ENCODE data around the gene RNF138. TPM values are rescaled to one million over a fixed set of nuclear protein-coding genes. Genes with fewer than 3 reads are reported as not detected.
"Not testable (repeated sequence)": the region's sequence is repeated elsewhere in the genome, so short reads cannot be mapped to it uniquely, and the experiment has no call there.

Gene RNF138
- total RNA-seq, 1 experiment from 2014 or later, result 73.5 TPM

- no peak overlapping the region for H3K9ac ChIP-seq (ENCODE audit: extremely low read depth, insufficient read length, low read length)
- H3K4ac ChIP-seq (ENCODE audit: low read depth, low read length), result no peak overlapping the region
- no peak overlapping the region for H3K56ac ChIP-seq (ENCODE audit: insufficient read length, low read depth, low read length)
- no peak overlapping the region for H4K91ac ChIP-seq (ENCODE audit: insufficient read length, low read depth, low read length)
- H3K27me3 ChIP-seq (ENCODE audit: insufficient read depth, low read length), result no peaks in the 10 kb centered on the region
- no peak overlapping the region for H2BK120ac ChIP-seq (ENCODE audit: low read depth, low read length, poor library complexity, severe bottlenecking)
- no peak overlapping the region for H3K27ac ChIP-seq (ENCODE audit: insufficient read length, low read depth, low read length)
- no peaks in the 10 kb centered on the region for H3K4me1 ChIP-seq (ENCODE audit: insufficient read depth, low read length)
- Mint-ChIP-seq H3K27me3 (ENCODE audit: low read depth) (no peaks in the 10 kb centered on the region; the same call in 1 of the 2 replicates), H3K9me3 (no peaks in the 10 kb centered on the region), H3K27ac (no peak overlapping the region), H3K4me1 (peaks cover 3% of the 10 kb centered on the region in 2 experiments; a peak in 3 of 4 replicates), H3K36me3 (ENCODE audit: insufficient read depth in 1 of 3, low read depth in 3 of 3) (peaks cover 0 to 2% (median 0%) of the 10 kb centered on the region in 3 experiments; a peak in 2 of 7 replicates), H3K4me3 (no peak overlapping the region)
- H3K9me3 ChIP-seq (ENCODE audit: control insufficient read depth, low read depth, low read length), result no peaks in the 10 kb centered on the region
- no peaks in the 10 kb centered on the region for H3K23me2 ChIP-seq (ENCODE audit: insufficient read length, low read depth, low read length, poor library complexity, severe bottlenecking)
- no peak overlapping the region for H2AK5ac ChIP-seq (ENCODE audit: insufficient read length, low read length)
- H3K18ac ChIP-seq (ENCODE audit: insufficient read length, low read depth, low read length), result no peak overlapping the region
- no CpG with 5 or more reads among the region's 1 CpG for WGBS (ENCODE audit: extremely low coverage, insufficient read length, low lambda C conversion rate)
- DNase-seq, result no peak
- H4K5ac ChIP-seq (ENCODE audit: insufficient read length, low read depth, low read length), result no peak overlapping the region
- no peak overlapping the region for H3K4me2 ChIP-seq (ENCODE audit: insufficient read depth, insufficient read length, low read length)
- H3T11ph ChIP-seq (ENCODE audit: low read length), result no peak overlapping the region
- H4K8ac ChIP-seq (replicated peaks; ENCODE audit: insufficient read length, low read depth, low read length), result no peak overlapping the region
- no peaks in the 10 kb centered on the region for H3K79me2 ChIP-seq (ENCODE audit: insufficient read depth, low read length)
- no peak overlapping the region for H3K23ac ChIP-seq (ENCODE audit: insufficient read length, low read depth, low read length)
- H3K14ac ChIP-seq (ENCODE audit: insufficient read depth, low read length), result no peak overlapping the region
- H2BK5ac ChIP-seq (ENCODE audit: insufficient read length, low read length), result no peak overlapping the region
- no peaks in the 10 kb centered on the region for H4K20me1 ChIP-seq (ENCODE audit: control insufficient read depth, insufficient read depth, insufficient read length)
- TF ChIP-seq CTCF (conservative IDR thresholded peaks at IDR 0.05), result no peak
- no peak overlapping the region for H2BK12ac ChIP-seq (ENCODE audit: insufficient read length, low read depth, low read length)
- no peak overlapping the region for H2AFZ ChIP-seq (ENCODE audit: low read length)
- H2BK20ac ChIP-seq (ENCODE audit: low read depth, low read length, poor library complexity, severe bottlenecking), result no peak overlapping the region
- no peak overlapping the region for H2BK15ac ChIP-seq (ENCODE audit: low read depth, low read length)
- no peaks in the 10 kb centered on the region for H3K79me1 ChIP-seq (ENCODE audit: insufficient read depth, low read depth, low read length, poor library complexity, severe bottlenecking)
Observed at GRCh38 chr18:32175265-32175664, 83.6 kb downstream of the RNF138 start.

- H2BK15ac ChIP-seq (ENCODE audit: low read depth, low read length); H3K27ac Mint-ChIP-seq; H4K8ac ChIP-seq (replicated peaks; ENCODE audit: insufficient read length, low read depth, low read length); H3K27ac ChIP-seq (ENCODE audit: insufficient read length, low read depth, low read length); H3K79me1 ChIP-seq (ENCODE audit: insufficient read depth, low read depth, low read length, poor library complexity, severe bottlenecking); H3K4me2 ChIP-seq (ENCODE audit: insufficient read depth, insufficient read length, low read length); H2AFZ ChIP-seq (ENCODE audit: low read length); H2AK5ac ChIP-seq (ENCODE audit: insufficient read length, low read length); H4K5ac ChIP-seq (ENCODE audit: insufficient read length, low read depth, low read length); H3K4me1 Mint-ChIP-seq; H3K4me1 ChIP-seq (ENCODE audit: insufficient read depth, low read length); H3K27me3 Mint-ChIP-seq (ENCODE audit: low read depth); H3K27me3 ChIP-seq (ENCODE audit: insufficient read depth, low read length); H3K9me3 Mint-ChIP-seq; H3K9me3 ChIP-seq (ENCODE audit: control insufficient read depth, low read depth, low read length); H4K20me1 ChIP-seq (ENCODE audit: control insufficient read depth, insufficient read depth, insufficient read length); H2BK120ac ChIP-seq (ENCODE audit: low read depth, low read length, poor library complexity, severe bottlenecking); H4K91ac ChIP-seq (ENCODE audit: insufficient read length, low read depth, low read length); H2BK5ac ChIP-seq (ENCODE audit: insufficient read length, low read length); H3K23me2 ChIP-seq (ENCODE audit: insufficient read length, low read depth, low read length, poor library complexity, severe bottlenecking); H2BK20ac ChIP-seq (ENCODE audit: low read depth, low read length, poor library complexity, severe bottlenecking); H3T11ph ChIP-seq (ENCODE audit: low read length); DNase-seq; H3K4me3 Mint-ChIP-seq; H3K9ac ChIP-seq (ENCODE audit: extremely low read depth, insufficient read length, low read length); H3K79me2 ChIP-seq (ENCODE audit: insufficient read depth, low read length); H3K18ac ChIP-seq (ENCODE audit: insufficient read length, low read depth, low read length); H3K56ac ChIP-seq (ENCODE audit: insufficient read length, low read depth, low read length); H3K36me3 Mint-ChIP-seq (ENCODE audit: insufficient read depth in 1 of 3, low read depth in 3 of 3); H2BK12ac ChIP-seq (ENCODE audit: insufficient read length, low read depth, low read length); H3K23ac ChIP-seq (ENCODE audit: insufficient read length, low read depth, low read length); H3K14ac ChIP-seq (ENCODE audit: insufficient read depth, low read length); H3K4ac ChIP-seq (ENCODE audit: low read depth, low read length): not testable (repeated sequence)
- no CpG with 5 or more reads among the region's 1 CpG for WGBS (ENCODE audit: extremely low coverage, insufficient read length, low lambda C conversion rate)
Observed at GRCh38 chr18:32176745-32177144, 85.1 kb downstream of the RNF138 start.
